KMS-11 (cell line): ENCODE data around the gene KLHL29.

Experiments used
- H2AFZ ChIP-seq: fragments of 200-600 bp; sonication (generic); 2 replicates; pipeline ENCODE4 v1.6.1; 2016; ENCODE audit warnings: antibody characterized with exemption, mixed run types, low read depth
- H3K27ac ChIP-seq: fragments of 200-600 bp; sonication (generic); 2 replicates; pipeline ENCODE4 v1.6.1; 2016; ENCODE audit warnings: mild to moderate bottlenecking, mixed run types
- H3K27me3 ChIP-seq: fragments of 200-600 bp; sonication (generic); 2 replicates; pipeline ENCODE4 v1.6.1; 2017; ENCODE audit warnings: mild to moderate bottlenecking, low read depth, mixed run types, moderate library complexity; ENCODE audit not compliant: insufficient read depth
- H3K36me3 ChIP-seq: fragments of 200-600 bp; sonication (generic); 2 replicates; pipeline ENCODE4 v1.6.1; 2017; ENCODE audit warnings: mild to moderate bottlenecking, mixed run types; ENCODE audit not compliant: insufficient read depth
- H3K4me1 ChIP-seq: fragments of 200-600 bp; sonication (generic); 2 replicates; pipeline ENCODE4 v1.6.1; 2016; ENCODE audit warnings: mild to moderate bottlenecking, low read depth, mixed run types; ENCODE audit not compliant: poor library complexity, severe bottlenecking
- H3K4me2 ChIP-seq: fragments of 200-600 bp; sonication (generic); 2 replicates; pipeline ENCODE4 v1.7.0; 2016; ENCODE audit warnings: mild to moderate bottlenecking, mixed run types
- H3K4me3 ChIP-seq: fragments of 200-600 bp; sonication (generic); IDR thresholded peaks from 2 replicates; pipeline ENCODE4 v1.6.1; 2017; ENCODE audit warnings: low read depth, low read length, mixed read lengths; ENCODE audit not compliant: insufficient read depth
- H3K79me2 ChIP-seq: fragments of 200-600 bp; sonication (generic); 2 replicates; pipeline ENCODE4 v1.6.1; 2016; ENCODE audit warnings: low read depth, mixed run types; ENCODE audit not compliant: insufficient read depth
- H3K9ac ChIP-seq: fragments of 200-600 bp; sonication (generic); 2 replicates; pipeline ENCODE4 v1.6.1; 2016; ENCODE audit warnings: mild to moderate bottlenecking, mixed run types
- H4K20me1 ChIP-seq: fragments of 200-600 bp; sonication (generic); 2 replicates; pipeline ENCODE4 v1.6.1; 2016; ENCODE audit warnings: mild to moderate bottlenecking, mixed run types; ENCODE audit not compliant: insufficient read depth
- CTCF ChIP-seq: fragments of 200-600 bp; sonication (generic); conservative IDR thresholded peaks from 2 replicates; pipeline ENCODE4 v1.6.1; 2017; ENCODE audit warnings: low read depth, mild to moderate bottlenecking, antibody characterized with exemption, low read length, moderate library complexity, mixed read lengths

KLHL29 gene

GRCh38 chr2:23397478-23397877 lies 12.5 kb downstream of the KLHL29 start:
- TF ChIP-seq CTCF = no peak
- Histone ChIP-seq H3K79me2 (no peaks in the 10 kb centered on the region), H4K20me1 (no peaks in the 10 kb centered on the region), H3K4me1 (no peaks in the 10 kb centered on the region), H3K4me2 (no peak overlapping the region), H3K4me3 (no peak overlapping the region), H3K27ac (no peak overlapping the region), H3K36me3 (no peaks in the 10 kb centered on the region), H3K27me3 (no peaks in the 10 kb centered on the region), H2AFZ (no peak overlapping the region), H3K9ac (no peak overlapping the region)

- no peak overlapping the region for H3K4me3 ChIP-seq
- no peak overlapping the region for H3K4me2 ChIP-seq
- TF ChIP-seq CTCF = no peak
- H3K4me1 ChIP-seq = no peaks in the 10 kb centered on the region
- H3K27ac ChIP-seq = no peak overlapping the region
- H2AFZ ChIP-seq = no peak overlapping the region
- H3K9ac ChIP-seq = no peak overlapping the region
- no peaks in the 10 kb centered on the region for H3K79me2 ChIP-seq
- no peaks in the 10 kb centered on the region for H4K20me1 ChIP-seq
- H3K36me3 ChIP-seq = no peaks in the 10 kb centered on the region
- no peaks in the 10 kb centered on the region for H3K27me3 ChIP-seq
These were observed 14.8 kb downstream of the KLHL29 start for GRCh38 chr2:23399674-23400261.

GRCh38 chr2:23400703-23401102 lies 15.7 kb downstream of the KLHL29 start:
- Histone ChIP-seq H3K79me2 (no peaks in the 10 kb centered on the region), H3K4me3 (no peak overlapping the region), H3K27me3 (no peaks in the 10 kb centered on the region), H3K9ac (no peak overlapping the region), H3K27ac (no peak overlapping the region), H3K36me3 (no peaks in the 10 kb centered on the region), H3K4me2 (no peak overlapping the region), H3K4me1 (no peaks in the 10 kb centered on the region), H4K20me1 (no peaks in the 10 kb centered on the region), H2AFZ (no peak overlapping the region)
- TF ChIP-seq CTCF = no peak

- Histone ChIP-seq H3K9ac (no peak overlapping the region), H3K79me2 (no peaks in the 10 kb centered on the region), H2AFZ (no peak overlapping the region), H3K27ac (no peak overlapping the region), H3K36me3 (no peaks in the 10 kb centered on the region), H3K4me3 (no peak overlapping the region), H3K4me1 (no peaks in the 10 kb centered on the region), H3K27me3 (no peaks in the 10 kb centered on the region), H4K20me1 (no peaks in the 10 kb centered on the region), H3K4me2 (no peak overlapping the region)
- TF ChIP-seq CTCF = no peak
These were observed 16.6 kb downstream of the KLHL29 start for GRCh38 chr2:23401427-23402204.
